ENCODE data around the gene RAF1.

GRCh38 chr3:12709334-12709733, 45.4 kb upstream of the RAF1 start:
- TF ChIP-seq CTCF (IDR thresholded peaks at IDR 0.05; ENCODE audit: low read length) (no peak), EZH2 (optimal IDR thresholded peaks at IDR 0.05; ENCODE audit: low read depth, low read length) (no peak), EZH2phosphoT487 (IDR thresholded peaks at IDR 0.05; ENCODE audit: low read length) (no peak)

Data from MM.1S (cell line).